Prostate gland (tissue), 2 donors: ENCODE results near the gene MBOAT2. TPM values are rescaled to one million over a fixed set of nuclear protein-coding genes. Genes with fewer than 3 reads are reported as not detected.

Source experiments
- DNase-seq: peaks from one replicate; pipeline ENCODE4 v3.0.0-alpha.2; 2019; ENCODE audit warnings: low spot score
- H3K27ac ChIP-seq, 2 donors: fragments of 200-600 bp; sonication (generic); 2 replicates each; pipeline ENCODE4 v1.5.1; 2017 to 2019
- H3K27me3 ChIP-seq: fragments of 200-600 bp; sonication (generic); replicated peaks from 2 replicates; pipeline ENCODE4 v1.5.1; 2019; ENCODE audit not compliant: insufficient read depth
- H3K36me3 ChIP-seq, 2 donors: fragments of 200-600 bp; sonication (generic); 1 replicate in 1 of 2; 2 replicates in 1 of 2; pipeline versions ENCODE4 v1.5.1 to v1.8.1; 2017 to 2019
- H3K4me1 ChIP-seq: fragments of 200-600 bp; sonication (generic); replicated peaks from 2 replicates; pipeline ENCODE4 v1.5.1; 2019
- H3K4me3 ChIP-seq, 2 donors: fragments of 200-600 bp; sonication (generic); 2 replicates each; pipeline ENCODE4 v1.5.1; 2017 to 2019
- H3K9me3 ChIP-seq: fragments of 200-600 bp; sonication (generic); 2 replicates; pipeline ENCODE4 v1.5.1; 2017
- CTCF ChIP-seq, 4 experiments: fragments of 200-600 bp in 2 of 4; fragments of 450-650 bp in 2 of 4; sonication (generic) in 2 of 4; IDR thresholded peaks; 1 replicate in 3 of 4; 2 replicates in 1 of 4; pipeline ENCODE4 v1.5.1; 2016 to 2019; ENCODE audit warnings: antibody characterized with exemption in 4 of 4, mild to moderate bottlenecking in 2 of 4, moderate library complexity in 2 of 4
- POLR2A ChIP-seq: fragments of 450-650 bp; IDR thresholded peaks from one replicate; pipeline ENCODE4 v1.6.1; 2016; ENCODE audit warnings: antibody characterized with exemption, mild to moderate bottlenecking
- POLR2AphosphoS5 ChIP-seq: sonication (generic); formaldehyde crosslinking; IDR thresholded peaks from one replicate; pipeline ENCODE4 v1.6.1; 2017; ENCODE audit warnings: antibody characterized with exemption
- WGBS: methylation state at CpG from one replicate; pipeline ENCODE4 v1.1.5; 2018; 5-methylcytosine and 5-hydroxymethylcytosine counted together
- intact Hi-C: fragments of 100-400 bp; cut with DNase I; formaldehyde crosslinking; loops from one replicate; pipeline ENCODE4 v1.14.2; 2022
- total RNA-seq, 2 donors: library from RNA; depleted of rRNA; stranded (reverse); fragments of >200 nt; gene quantifications; one replicate each; pipeline ENCODE4 v1.1.0, GENCODE V29; 2016

Gene MBOAT2
- total RNA-seq, 2 donors from 2014 or later, result 20.3 to 40.2 TPM

- DNase-seq, result no peak
- H3K27ac ChIP-seq, result no peak overlapping the region
- no peaks in the 10 kb centered on the region for H3K9me3 ChIP-seq
- H3K4me3 ChIP-seq, result no peak overlapping the region
- H3K4me1 ChIP-seq, result no peaks in the 10 kb centered on the region
- WGBS, result 48% methylated on average over 2 of the region's 2 CpGs
- TF ChIP-seq POLR2AphosphoS5 (no peak), CTCF (IDR thresholded peaks at IDR 0.05) (no peak), POLR2A (no peak)
- no peaks in the 10 kb centered on the region for H3K27me3 ChIP-seq
- no peaks in the 10 kb centered on the region for H3K36me3 ChIP-seq
- intact Hi-C loops, result no loop called here
These were observed 143.2 kb downstream of the MBOAT2 start for GRCh38 chr2:8860239-8860638.

- no peak for TF ChIP-seq CTCF (IDR thresholded peaks at IDR 0.05)
- TF ChIP-seq POLR2AphosphoS5, result no peak
- no peak for TF ChIP-seq POLR2A
- intact Hi-C loops, result no loop called here
- WGBS, result 31% methylated on average over 1 of the region's 1 CpG
These were observed 144.6 kb downstream of the MBOAT2 start for GRCh38 chr2:8858910-8859309.

GRCh38 chr2:8858264-8858663 lies 145.2 kb downstream of the MBOAT2 start:
- no peak for TF ChIP-seq POLR2AphosphoS5
- Histone ChIP-seq H3K9me3 (no peaks in the 10 kb centered on the region), H3K27ac (no peak overlapping the region), H3K36me3 (no peaks in the 10 kb centered on the region), H3K4me1 (no peaks in the 10 kb centered on the region), H3K4me3 (no peak overlapping the region), H3K27me3 (no peaks in the 10 kb centered on the region)
- intact Hi-C loops, result no loop called here
- no peak for DNase-seq
- 89% methylated on average over 7 of the region's 7 CpGs for WGBS

More at GRCh38 chr2:8858910-8859309, 144.6 kb downstream of the MBOAT2 start:
- Histone ChIP-seq H3K9me3 (no peaks in the 10 kb centered on the region), H3K27me3 (no peaks in the 10 kb centered on the region), H3K27ac (no peak overlapping the region), H3K36me3 (no peaks in the 10 kb centered on the region), H3K4me1 (no peaks in the 10 kb centered on the region), H3K4me3 (no peak overlapping the region)
- DNase-seq, result no peak

- intact Hi-C loops, result no loop called here
- 49% methylated on average over 11 of the region's 11 CpGs for WGBS
- Histone ChIP-seq H3K36me3 (no peaks in the 10 kb centered on the region), H3K27ac (no peak overlapping the region), H3K9me3 (no peaks in the 10 kb centered on the region), H3K4me1 (no peaks in the 10 kb centered on the region), H3K4me3 (no peak overlapping the region), H3K27me3 (no peaks in the 10 kb centered on the region)
- TF ChIP-seq CTCF (IDR thresholded peaks at IDR 0.05) (no peak), POLR2AphosphoS5 (no peak), POLR2A (no peak)
- no peak for DNase-seq
These were observed 145.8 kb downstream of the MBOAT2 start for GRCh38 chr2:8857709-8858108.

GRCh38 chr2:8856176-8856575 lies 147.3 kb downstream of the MBOAT2 start:
- WGBS, result 42% methylated on average over 2 of the region's 2 CpGs

More at GRCh38 chr2:8856176-8856575, 147.3 kb downstream of the MBOAT2 start:
- TF ChIP-seq CTCF (IDR thresholded peaks at IDR 0.05) (no peak), POLR2A (no peak), POLR2AphosphoS5 (no peak)
- Histone ChIP-seq H3K4me1 (no peaks in the 10 kb centered on the region), H3K9me3 (no peaks in the 10 kb centered on the region), H3K27ac (no peak overlapping the region), H3K36me3 (no peaks in the 10 kb centered on the region), H3K27me3 (no peaks in the 10 kb centered on the region), H3K4me3 (no peak overlapping the region)
- no peak for DNase-seq
- intact Hi-C loops, result no loop called here
